ENCODE data around the gene GNAI1. TPM values are rescaled to one million over a fixed set of nuclear protein-coding genes. Genes with fewer than 3 reads are reported as not detected.

Gene GNAI1
- total RNA-seq, 1 donor from 2014 or later = 25.2 TPM

GRCh38 chr7:80137410-80137809, 2.8 kb downstream of the GNAI1 start:
- peaks cover 3% of the 10 kb centered on the region for H3K36me3 Mint-ChIP-seq (ENCODE audit: low read depth)
- H3K4me1 Mint-ChIP-seq = peaks cover 35% of the 10 kb centered on the region
- H3K27ac Mint-ChIP-seq (ENCODE audit: unreplicated experiment) = no peak overlapping the region
- TF ChIP-seq CTCF (conservative IDR thresholded peaks at IDR 0.05) = no peak
- no peaks in the 10 kb centered on the region for H3K9me3 Mint-ChIP-seq
- H3K4me3 Mint-ChIP-seq = peak overlapping the region; percentile 82
- no peak for DNase-seq (ENCODE audit: low read depth, low spot score)
- H3K27me3 Mint-ChIP-seq (ENCODE audit: low read depth) = no peaks in the 10 kb centered on the region

GRCh38 chr7:80139236-80139635, 4.6 kb downstream of the GNAI1 start:
- DNase-seq (ENCODE audit: low read depth, low spot score) = no peak
- Mint-ChIP-seq H3K27me3 (ENCODE audit: low read depth) (no peaks in the 10 kb centered on the region), H3K27ac (ENCODE audit: unreplicated experiment) (peak overlapping the region; percentile 7), H3K36me3 (ENCODE audit: low read depth) (peaks cover 3% of the 10 kb centered on the region), H3K9me3 (no peaks in the 10 kb centered on the region), H3K4me3 (peak overlapping the region; percentile 52), H3K4me1 (peaks cover 30% of the 10 kb centered on the region)
- no peak for TF ChIP-seq CTCF (conservative IDR thresholded peaks at IDR 0.05)

- Mint-ChIP-seq H3K27me3 (ENCODE audit: low read depth) (no peaks in the 10 kb centered on the region), H3K36me3 (ENCODE audit: low read depth) (peaks cover 3% of the 10 kb centered on the region), H3K4me3 (no peak overlapping the region), H3K4me1 (peaks cover 28% of the 10 kb centered on the region), H3K27ac (ENCODE audit: unreplicated experiment) (no peak overlapping the region), H3K9me3 (no peaks in the 10 kb centered on the region)
- DNase-seq (ENCODE audit: low read depth, low spot score) = no peak
- TF ChIP-seq CTCF (conservative IDR thresholded peaks at IDR 0.05) = no peak
Measured at GRCh38 chr7:80140388-80140787, 5.8 kb downstream of the GNAI1 start.

- H3K4me3 Mint-ChIP-seq = no peak overlapping the region
- peaks cover 3% of the 10 kb centered on the region for H3K36me3 Mint-ChIP-seq (ENCODE audit: low read depth)
- H3K9me3 Mint-ChIP-seq = no peaks in the 10 kb centered on the region
- peaks cover 32% of the 10 kb centered on the region for H3K4me1 Mint-ChIP-seq
- TF ChIP-seq CTCF (conservative IDR thresholded peaks at IDR 0.05) = no peak
- no peak overlapping the region for H3K27ac Mint-ChIP-seq (ENCODE audit: unreplicated experiment)
- no peak for DNase-seq (ENCODE audit: low read depth, low spot score)
- no peaks in the 10 kb centered on the region for H3K27me3 Mint-ChIP-seq (ENCODE audit: low read depth)
Measured at GRCh38 chr7:80141376-80141775, 6.7 kb downstream of the GNAI1 start.

- Mint-ChIP-seq H3K4me1 (peaks cover 24% of the 10 kb centered on the region), H3K27me3 (ENCODE audit: low read depth) (no peaks in the 10 kb centered on the region), H3K4me3 (no peak overlapping the region), H3K27ac (ENCODE audit: unreplicated experiment) (no peak overlapping the region), H3K9me3 (no peaks in the 10 kb centered on the region), H3K36me3 (ENCODE audit: low read depth) (peaks cover 3% of the 10 kb centered on the region)
- TF ChIP-seq CTCF (conservative IDR thresholded peaks at IDR 0.05) = no peak
- DNase-seq (ENCODE audit: low read depth, low spot score) = no peak
Measured at GRCh38 chr7:80142853-80143580, 8.4 kb downstream of the GNAI1 start.
